ENCODE measurements around the gene DNAJC27.

Gene DNAJC27

DNA sequence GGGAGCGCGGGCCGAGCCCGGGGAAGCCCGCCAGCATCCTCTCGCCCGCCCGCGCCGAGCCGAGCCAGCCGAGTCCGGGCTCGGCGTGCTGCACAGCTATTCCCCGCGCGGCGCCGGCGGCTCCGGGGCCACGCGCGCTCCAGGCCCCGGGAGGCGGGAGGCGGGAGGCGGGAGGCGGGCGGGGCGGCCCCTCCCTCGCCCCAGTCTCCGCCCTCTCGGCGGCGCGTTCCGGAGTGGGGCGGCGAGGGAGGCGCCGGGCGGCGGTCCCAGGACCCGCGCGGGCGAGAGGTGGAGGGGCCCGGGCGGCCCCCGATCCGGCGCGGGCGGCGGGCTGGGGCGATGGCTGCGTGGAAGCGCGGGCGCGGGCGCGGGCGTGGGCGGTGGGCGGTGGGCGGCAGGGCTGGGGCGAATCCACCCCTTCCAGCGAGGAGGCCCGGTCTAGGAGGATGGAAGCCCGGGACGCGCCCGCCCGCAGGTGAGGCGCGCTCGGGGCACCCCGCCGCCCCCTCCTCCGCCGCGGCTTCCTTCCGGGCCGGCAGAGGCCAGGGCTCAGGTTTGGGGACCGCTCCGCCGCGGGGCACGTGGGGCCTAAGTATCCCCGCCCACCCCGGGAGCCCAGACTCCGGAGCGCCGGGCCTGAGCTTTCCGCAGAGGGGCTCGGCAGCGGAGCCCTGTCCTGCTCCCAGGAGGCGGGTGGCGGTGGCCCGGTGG lies 51.5 kb downstream of the DNAJC27 start, which contains the start of gene ADCY3:
Gene ADCY3, minus strand, starts transcription at position 140 of the 711 bp plus-strand sequence. CDS start 1,250 bp downstream, outside the sequence.
- Histone ChIP-seq H3K4me2 (ENCODE audit: low read length) (peak within 1 kb of the TSS; percentile 83), H3K4me3 (ENCODE audit: low read depth, low read length, poor library complexity, severe bottlenecking) (peak within 1 kb of the TSS; percentile 69), H3K27ac (ENCODE audit: low read depth, low read length, poor library complexity, severe bottlenecking) (peak within 1 kb of the TSS; percentile 31), H3K27me3 (ENCODE audit: insufficient read depth, low read length) (no peaks in the 10 kb centered on the region), H3K36me3 (ENCODE audit: insufficient read depth, low read length) (peaks cover 14% of the 10 kb centered on the region; the same call in 1 of the 2 replicates), H2AFZ (ENCODE audit: low read length) (no peak within 1 kb of the TSS), H3K9me3 (ENCODE audit: low read length) (no peaks in the 10 kb centered on the region), H3F3A (ENCODE audit: insufficient read depth, low read length) (no peaks in the 10 kb centered on the region), H3K9ac (ENCODE audit: low read length) (peak within 1 kb of the TSS; percentile 68), H3K4me1 (ENCODE audit: insufficient read depth, low read length, severe bottlenecking) (peaks cover 40% of the 10 kb centered on the region), H4K20me1 (ENCODE audit: insufficient read depth, low read length) (no peaks in the 10 kb centered on the region), H3K9me2 (ENCODE audit: low read depth, low read length) (no peaks in the 10 kb centered on the region), H3K79me2 (ENCODE audit: insufficient read depth, low read length) (no peaks in the 10 kb centered on the region)
- TF ChIP-seq, protein P1, sequence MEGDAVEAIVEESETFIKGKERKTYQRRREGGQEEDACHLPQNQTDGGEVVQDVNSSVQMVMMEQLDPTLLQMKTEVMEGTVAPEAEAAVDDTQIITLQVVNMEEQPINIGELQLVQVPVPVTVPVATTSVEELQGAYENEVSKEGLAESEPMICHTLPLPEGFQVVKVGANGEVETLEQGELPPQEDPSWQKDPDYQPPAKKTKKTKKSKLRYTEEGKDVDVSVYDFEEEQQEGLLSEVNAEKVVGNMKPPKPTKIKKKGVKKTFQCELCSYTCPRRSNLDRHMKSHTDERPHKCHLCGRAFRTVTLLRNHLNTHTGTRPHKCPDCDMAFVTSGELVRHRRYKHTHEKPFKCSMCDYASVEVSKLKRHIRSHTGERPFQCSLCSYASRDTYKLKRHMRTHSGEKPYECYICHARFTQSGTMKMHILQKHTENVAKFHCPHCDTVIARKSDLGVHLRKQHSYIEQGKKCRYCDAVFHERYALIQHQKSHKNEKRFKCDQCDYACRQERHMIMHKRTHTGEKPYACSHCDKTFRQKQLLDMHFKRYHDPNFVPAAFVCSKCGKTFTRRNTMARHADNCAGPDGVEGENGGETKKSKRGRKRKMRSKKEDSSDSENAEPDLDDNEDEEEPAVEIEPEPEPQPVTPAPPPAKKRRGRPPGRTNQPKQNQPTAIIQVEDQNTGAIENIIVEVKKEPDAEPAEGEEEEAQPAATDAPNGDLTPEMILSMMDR (IDR thresholded peaks at IDR 0.05; ENCODE audit: low read length): no peak
- TF ChIP-seq EZH2 (IDR thresholded peaks at IDR 0.05; ENCODE audit: borderline replicate concordance, low read length): no peak

DNA sequence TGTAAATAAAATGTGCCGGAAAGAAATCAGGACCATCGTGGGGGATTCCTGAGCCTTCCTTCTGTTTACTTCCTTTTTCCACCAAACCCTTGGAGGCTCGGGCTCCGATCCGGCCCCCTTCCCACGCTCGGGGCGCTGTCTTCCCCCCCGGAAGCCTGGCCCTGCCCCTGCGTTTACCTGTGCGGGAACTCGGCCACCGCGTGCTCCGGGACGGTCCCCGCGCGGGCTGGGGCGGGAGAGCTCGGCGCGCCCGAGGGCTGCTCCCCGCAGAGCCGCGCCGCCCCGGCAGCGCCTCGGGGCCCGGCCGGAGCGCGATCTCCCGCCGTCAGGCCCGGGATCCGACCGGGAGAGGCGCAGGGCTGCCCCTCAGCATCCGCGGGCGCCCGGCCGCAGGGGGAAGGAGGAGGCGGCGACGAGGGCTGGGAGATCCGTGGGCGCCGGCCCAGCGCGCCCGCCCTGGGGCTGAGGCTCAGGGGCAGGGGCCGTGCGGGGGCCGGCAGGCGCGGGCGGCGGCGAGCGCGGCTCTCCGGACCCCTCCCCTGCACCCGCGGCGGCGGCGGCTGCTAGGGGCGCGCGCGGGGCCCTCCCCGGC lies 52.2 kb downstream of the DNAJC27 start:
- H3K4me1 ChIP-seq (ENCODE audit: insufficient read depth, low read length, severe bottlenecking): peaks cover 40% of the 10 kb centered on the region
- peaks cover 20% of the 10 kb centered on the region; the same call in 1 of the 2 replicates for H3K36me3 ChIP-seq (ENCODE audit: insufficient read depth, low read length)
- no peaks in the 10 kb centered on the region for H3K27me3 ChIP-seq (ENCODE audit: insufficient read depth, low read length)
- peak overlapping the region; percentile 64 for H3K4me3 ChIP-seq (ENCODE audit: low read depth, low read length, poor library complexity, severe bottlenecking)
- H4K20me1 ChIP-seq (ENCODE audit: insufficient read depth, low read length): no peaks in the 10 kb centered on the region
- peak overlapping the region; percentile 79 for H3K4me2 ChIP-seq (ENCODE audit: low read length)
- H3K9ac ChIP-seq (ENCODE audit: low read length): peak overlapping the region; percentile 61
- no peak overlapping the region for H2AFZ ChIP-seq (ENCODE audit: low read length)
- TF ChIP-seq, protein P1 (IDR thresholded peaks at IDR 0.05; ENCODE audit: low read length): no peak
- TF ChIP-seq EZH2 (IDR thresholded peaks at IDR 0.05; ENCODE audit: borderline replicate concordance, low read length): no peak
- H3K9me2 ChIP-seq (ENCODE audit: low read depth, low read length): no peaks in the 10 kb centered on the region
- H3K9me3 ChIP-seq (ENCODE audit: low read length): no peaks in the 10 kb centered on the region
- no peaks in the 10 kb centered on the region for H3K79me2 ChIP-seq (ENCODE audit: insufficient read depth, low read length)
- no peaks in the 10 kb centered on the region for H3F3A ChIP-seq (ENCODE audit: insufficient read depth, low read length)
- peak overlapping the region; percentile 31 for H3K27ac ChIP-seq (ENCODE audit: low read depth, low read length, poor library complexity, severe bottlenecking)

DNA sequence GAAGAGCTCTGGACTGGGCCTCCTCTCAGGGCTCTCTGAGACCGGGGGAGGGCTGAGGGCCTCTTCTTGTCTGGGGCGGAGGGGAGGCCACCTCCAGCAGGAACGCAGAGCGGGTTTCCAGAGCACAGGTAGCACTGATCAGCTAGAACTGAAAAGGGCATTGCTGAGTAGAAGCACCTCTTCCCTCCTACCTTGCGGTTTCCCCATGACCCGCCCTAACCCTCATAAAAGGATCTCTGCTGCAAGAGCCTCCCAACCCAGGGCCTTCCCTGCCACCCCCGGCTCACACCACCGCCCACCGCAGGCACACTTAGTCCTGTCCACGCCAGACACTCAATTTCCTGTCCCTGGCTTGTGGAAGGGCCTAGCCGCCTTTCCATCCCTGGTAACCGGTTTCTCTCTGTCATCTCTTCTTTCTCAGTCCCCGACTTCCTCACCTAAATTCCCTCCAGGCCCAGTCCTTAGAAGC lies 52.7 kb downstream of the DNAJC27 start:
- Histone ChIP-seq H3K27me3 (ENCODE audit: insufficient read depth, low read length) (no peaks in the 10 kb centered on the region), H3K9ac (ENCODE audit: low read length) (peak overlapping the region; percentile 61), H3K79me2 (ENCODE audit: insufficient read depth, low read length) (no peaks in the 10 kb centered on the region), H3K9me3 (ENCODE audit: low read length) (no peaks in the 10 kb centered on the region), H3K27ac (ENCODE audit: low read depth, low read length, poor library complexity, severe bottlenecking) (peak overlapping the region; percentile 31), H3K36me3 (ENCODE audit: insufficient read depth, low read length) (peaks cover 25% of the 10 kb centered on the region; the same call in 1 of the 2 replicates), H3F3A (ENCODE audit: insufficient read depth, low read length) (no peaks in the 10 kb centered on the region), H4K20me1 (ENCODE audit: insufficient read depth, low read length) (no peaks in the 10 kb centered on the region), H3K4me2 (ENCODE audit: low read length) (peak overlapping the region; percentile 79), H3K9me2 (ENCODE audit: low read depth, low read length) (no peaks in the 10 kb centered on the region), H3K4me1 (ENCODE audit: insufficient read depth, low read length, severe bottlenecking) (peaks cover 40% of the 10 kb centered on the region), H2AFZ (ENCODE audit: low read length) (no peak overlapping the region), H3K4me3 (ENCODE audit: low read depth, low read length, poor library complexity, severe bottlenecking) (peak overlapping the region; percentile 64)
- TF ChIP-seq, protein P1 (IDR thresholded peaks at IDR 0.05; ENCODE audit: low read length): no peak
- TF ChIP-seq EZH2 (IDR thresholded peaks at IDR 0.05; ENCODE audit: borderline replicate concordance, low read length): no peak

Measured in OCI-LY1 (cell line).